K562 (cell line): Measurements from ENCODE around the gene VPS26A. TPM values are rescaled to one million over a fixed set of nuclear protein-coding genes. Genes with fewer than 3 reads are reported as not detected.

Source experiments
- BCL6 ChIP-seq: fragments of 250-450 bp; sonication (Bioruptor Pico); IDR thresholded peaks from 2 replicates; pipeline ENCODE4 v1.4.0; 2020
- C11orf30 ChIP-seq: fragments of 450-650 bp; IDR thresholded peaks from 2 replicates; pipeline ENCODE4 v1.6.1; 2016; ENCODE audit warnings: low read depth, mild to moderate bottlenecking
- CC2D1A ChIP-seq: fragments of 450-650 bp; IDR thresholded peaks from 2 replicates; pipeline ENCODE4 v1.6.1; 2017; ENCODE audit warnings: mild to moderate bottlenecking
- FOXJ3 ChIP-seq: sonication (generic); formaldehyde crosslinking; IDR thresholded peaks from 2 replicates; pipeline ENCODE4 v1.4.0; 2020; ENCODE audit warnings: mild to moderate bottlenecking, missing genetic modification reagents
- GTF2F1 ChIP-seq: IDR thresholded peaks from 2 replicates; pipeline ENCODE4 v1.6.1; 2011; ENCODE audit warnings: low read depth, low read length, improper control_type of control experiment
- KAT8 ChIP-seq: fragments of 450-650 bp; IDR thresholded peaks from 2 replicates; pipeline ENCODE4 v1.6.1; 2016; ENCODE audit warnings: low read depth, mild to moderate bottlenecking
- POLR2H ChIP-seq: IDR thresholded peaks from 2 replicates; pipeline ENCODE4 v1.6.1; 2016; ENCODE audit warnings: missing genetic modification characterization, low read depth, mild to moderate bottlenecking, control low read depth, missing compliant biosample characterization, moderate library complexity
- polyA plus RNA-seq, 8 experiments: library from polyadenylated mRNA; depleted of rRNA in 4 of 8; stranded (reverse) in 5 of 8; unstranded in 3 of 8; fragments of >200 nt; fragmentation: Nextera tagmentation in 2 of 8; fragmentation: Illumina TruSeq in 1 of 8; extraction: Ambion mirVana in 2 of 8; extraction: Trizol in 1 of 8; gene quantifications; 2 replicates each; pipeline versions ENCODE4 v1.2.1 to v1.2.3, GENCODE V29; 2011 to 2014; ENCODE audit warnings: inconsistent platforms in 1 of 8, missing spikeins in 1 of 8
- total RNA-seq, 7 experiments: library from RNA; depleted of rRNA in 6 of 7; stranded (reverse); fragments of >200 nt in 6 of 7; fragmentation: Illumina TruSeq in 2 of 7; extraction: Trizol in 2 of 7; gene quantifications; 2 replicates each; pipeline versions ENCODE4 v1.2.1 to v1.2.3, GENCODE V29; 2011 to 2021; ENCODE audit warnings: low replicate concordance in 1 of 7
- TF ChIP-seq, protein P1 (sequence below): fragments of 250-450 bp; sonication (Bioruptor Pico); IDR thresholded peaks from 2 replicates; pipeline ENCODE4 v1.9.0; 2021; ENCODE audit warnings: mild to moderate bottlenecking, inconsistent platforms
- TF ChIP-seq, protein P2 (sequence below): fragments of 450-650 bp; formaldehyde crosslinking; IDR thresholded peaks from 2 replicates; pipeline ENCODE4 v1.4.0; 2020; ENCODE audit warnings: mild to moderate bottlenecking, moderate library complexity
- TF ChIP-seq, protein P3 (sequence below): fragments of 450-650 bp; IDR thresholded peaks from 2 replicates; pipeline ENCODE4 v1.7.1; 2018; ENCODE audit warnings: mild to moderate bottlenecking, low read depth; ENCODE audit not compliant: partially characterized antibody
- TF ChIP-seq, protein P4 (sequence below): sonication (generic); formaldehyde crosslinking; IDR thresholded peaks from 2 replicates; pipeline ENCODE4 v1.8.0; 2023; ENCODE audit warnings: mild to moderate bottlenecking, missing genetic modification reagents
- TF ChIP-seq, protein P5 (sequence below): fragments of 150-350 bp; conservative IDR thresholded peaks from 2 replicates; pipeline ENCODE4 v1.6.1; 2014; ENCODE audit warnings: low read length
- TF ChIP-seq, protein P6 (sequence below): fragments of 250-450 bp; sonication (Bioruptor Pico); IDR thresholded peaks from 2 replicates; pipeline ENCODE4 v1.8.0; 2021; ENCODE audit warnings: moderate library complexity, mild to moderate bottlenecking, inconsistent platforms

VPS26A gene
- total and polyA plus RNA-seq, 9 of the 15 experiments (the other 6 are each of a cell fraction or from before 2014, with no cell fraction given): 47.1 to 137 (median 69.3) TPM

DNA sequence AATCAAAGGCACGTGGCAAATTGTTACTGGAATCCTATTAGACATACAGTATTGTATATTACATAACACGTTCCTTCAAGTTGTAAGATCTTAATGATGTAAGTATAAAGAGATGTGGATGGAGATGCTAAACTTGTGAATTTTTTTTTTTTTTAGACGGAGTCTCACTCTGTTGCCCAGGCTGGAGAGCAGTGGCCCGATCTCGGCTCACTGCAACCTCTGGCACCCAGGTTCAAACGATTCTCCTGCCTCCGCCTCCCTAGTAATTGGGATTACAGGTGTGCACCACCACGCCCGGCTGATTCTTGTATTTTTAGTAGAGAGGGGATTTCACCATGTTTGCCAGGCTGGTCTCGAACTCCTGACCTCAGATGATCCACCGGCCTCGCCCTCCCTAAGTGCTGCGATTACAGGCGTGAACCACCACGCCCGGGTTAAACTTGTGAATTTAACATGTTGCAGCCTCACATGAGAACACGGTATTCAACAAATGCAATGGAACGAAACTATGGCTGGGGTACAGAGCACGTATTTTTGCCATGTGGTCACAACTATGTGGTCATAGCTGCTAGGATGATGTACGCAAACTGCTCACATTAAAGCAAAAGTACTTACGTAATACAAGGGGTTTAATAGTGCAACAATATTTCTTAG is 55.2 kb downstream of the VPS26A start (continued):
- TF ChIP-seq, protein P1, sequence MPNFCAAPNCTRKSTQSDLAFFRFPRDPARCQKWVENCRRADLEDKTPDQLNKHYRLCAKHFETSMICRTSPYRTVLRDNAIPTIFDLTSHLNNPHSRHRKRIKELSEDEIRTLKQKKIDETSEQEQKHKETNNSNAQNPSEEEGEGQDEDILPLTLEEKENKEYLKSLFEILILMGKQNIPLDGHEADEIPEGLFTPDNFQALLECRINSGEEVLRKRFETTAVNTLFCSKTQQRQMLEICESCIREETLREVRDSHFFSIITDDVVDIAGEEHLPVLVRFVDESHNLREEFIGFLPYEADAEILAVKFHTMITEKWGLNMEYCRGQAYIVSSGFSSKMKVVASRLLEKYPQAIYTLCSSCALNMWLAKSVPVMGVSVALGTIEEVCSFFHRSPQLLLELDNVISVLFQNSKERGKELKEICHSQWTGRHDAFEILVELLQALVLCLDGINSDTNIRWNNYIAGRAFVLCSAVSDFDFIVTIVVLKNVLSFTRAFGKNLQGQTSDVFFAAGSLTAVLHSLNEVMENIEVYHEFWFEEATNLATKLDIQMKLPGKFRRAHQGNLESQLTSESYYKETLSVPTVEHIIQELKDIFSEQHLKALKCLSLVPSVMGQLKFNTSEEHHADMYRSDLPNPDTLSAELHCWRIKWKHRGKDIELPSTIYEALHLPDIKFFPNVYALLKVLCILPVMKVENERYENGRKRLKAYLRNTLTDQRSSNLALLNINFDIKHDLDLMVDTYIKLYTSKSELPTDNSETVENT (CRISPR knock-in tag): no peak
- no peak for TF ChIP-seq CC2D1A
- TF ChIP-seq POLR2H (tag): no peak
- TF ChIP-seq C11orf30: no peak
- TF ChIP-seq, protein P2, sequence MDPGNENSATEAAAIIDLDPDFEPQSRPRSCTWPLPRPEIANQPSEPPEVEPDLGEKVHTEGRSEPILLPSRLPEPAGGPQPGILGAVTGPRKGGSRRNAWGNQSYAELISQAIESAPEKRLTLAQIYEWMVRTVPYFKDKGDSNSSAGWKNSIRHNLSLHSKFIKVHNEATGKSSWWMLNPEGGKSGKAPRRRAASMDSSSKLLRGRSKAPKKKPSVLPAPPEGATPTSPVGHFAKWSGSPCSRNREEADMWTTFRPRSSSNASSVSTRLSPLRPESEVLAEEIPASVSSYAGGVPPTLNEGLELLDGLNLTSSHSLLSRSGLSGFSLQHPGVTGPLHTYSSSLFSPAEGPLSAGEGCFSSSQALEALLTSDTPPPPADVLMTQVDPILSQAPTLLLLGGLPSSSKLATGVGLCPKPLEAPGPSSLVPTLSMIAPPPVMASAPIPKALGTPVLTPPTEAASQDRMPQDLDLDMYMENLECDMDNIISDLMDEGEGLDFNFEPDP: no peak
- TF ChIP-seq BCL6 (CRISPR knock-in tag): no peak
- no peak for TF ChIP-seq KAT8
- TF ChIP-seq, protein P3, sequence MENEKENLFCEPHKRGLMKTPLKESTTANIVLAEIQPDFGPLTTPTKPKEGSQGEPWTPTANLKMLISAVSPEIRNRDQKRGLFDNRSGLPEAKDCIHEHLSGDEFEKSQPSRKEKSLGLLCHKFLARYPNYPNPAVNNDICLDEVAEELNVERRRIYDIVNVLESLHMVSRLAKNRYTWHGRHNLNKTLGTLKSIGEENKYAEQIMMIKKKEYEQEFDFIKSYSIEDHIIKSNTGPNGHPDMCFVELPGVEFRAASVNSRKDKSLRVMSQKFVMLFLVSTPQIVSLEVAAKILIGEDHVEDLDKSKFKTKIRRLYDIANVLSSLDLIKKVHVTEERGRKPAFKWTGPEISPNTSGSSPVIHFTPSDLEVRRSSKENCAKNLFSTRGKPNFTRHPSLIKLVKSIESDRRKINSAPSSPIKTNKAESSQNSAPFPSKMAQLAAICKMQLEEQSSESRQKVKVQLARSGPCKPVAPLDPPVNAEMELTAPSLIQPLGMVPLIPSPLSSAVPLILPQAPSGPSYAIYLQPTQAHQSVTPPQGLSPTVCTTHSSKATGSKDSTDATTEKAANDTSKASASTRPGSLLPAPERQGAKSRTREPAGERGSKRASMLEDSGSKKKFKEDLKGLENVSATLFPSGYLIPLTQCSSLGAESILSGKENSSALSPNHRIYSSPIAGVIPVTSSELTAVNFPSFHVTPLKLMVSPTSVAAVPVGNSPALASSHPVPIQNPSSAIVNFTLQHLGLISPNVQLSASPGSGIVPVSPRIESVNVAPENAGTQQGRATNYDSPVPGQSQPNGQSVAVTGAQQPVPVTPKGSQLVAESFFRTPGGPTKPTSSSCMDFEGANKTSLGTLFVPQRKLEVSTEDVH: no peak
- TF ChIP-seq, protein P4, sequence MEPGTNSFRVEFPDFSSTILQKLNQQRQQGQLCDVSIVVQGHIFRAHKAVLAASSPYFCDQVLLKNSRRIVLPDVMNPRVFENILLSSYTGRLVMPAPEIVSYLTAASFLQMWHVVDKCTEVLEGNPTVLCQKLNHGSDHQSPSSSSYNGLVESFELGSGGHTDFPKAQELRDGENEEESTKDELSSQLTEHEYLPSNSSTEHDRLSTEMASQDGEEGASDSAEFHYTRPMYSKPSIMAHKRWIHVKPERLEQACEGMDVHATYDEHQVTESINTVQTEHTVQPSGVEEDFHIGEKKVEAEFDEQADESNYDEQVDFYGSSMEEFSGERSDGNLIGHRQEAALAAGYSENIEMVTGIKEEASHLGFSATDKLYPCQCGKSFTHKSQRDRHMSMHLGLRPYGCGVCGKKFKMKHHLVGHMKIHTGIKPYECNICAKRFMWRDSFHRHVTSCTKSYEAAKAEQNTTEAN (CRISPR knock-in tag): no peak
- TF ChIP-seq FOXJ3 (CRISPR knock-in tag): no peak
- TF ChIP-seq GTF2F1: no peak
- TF ChIP-seq, protein P5, sequence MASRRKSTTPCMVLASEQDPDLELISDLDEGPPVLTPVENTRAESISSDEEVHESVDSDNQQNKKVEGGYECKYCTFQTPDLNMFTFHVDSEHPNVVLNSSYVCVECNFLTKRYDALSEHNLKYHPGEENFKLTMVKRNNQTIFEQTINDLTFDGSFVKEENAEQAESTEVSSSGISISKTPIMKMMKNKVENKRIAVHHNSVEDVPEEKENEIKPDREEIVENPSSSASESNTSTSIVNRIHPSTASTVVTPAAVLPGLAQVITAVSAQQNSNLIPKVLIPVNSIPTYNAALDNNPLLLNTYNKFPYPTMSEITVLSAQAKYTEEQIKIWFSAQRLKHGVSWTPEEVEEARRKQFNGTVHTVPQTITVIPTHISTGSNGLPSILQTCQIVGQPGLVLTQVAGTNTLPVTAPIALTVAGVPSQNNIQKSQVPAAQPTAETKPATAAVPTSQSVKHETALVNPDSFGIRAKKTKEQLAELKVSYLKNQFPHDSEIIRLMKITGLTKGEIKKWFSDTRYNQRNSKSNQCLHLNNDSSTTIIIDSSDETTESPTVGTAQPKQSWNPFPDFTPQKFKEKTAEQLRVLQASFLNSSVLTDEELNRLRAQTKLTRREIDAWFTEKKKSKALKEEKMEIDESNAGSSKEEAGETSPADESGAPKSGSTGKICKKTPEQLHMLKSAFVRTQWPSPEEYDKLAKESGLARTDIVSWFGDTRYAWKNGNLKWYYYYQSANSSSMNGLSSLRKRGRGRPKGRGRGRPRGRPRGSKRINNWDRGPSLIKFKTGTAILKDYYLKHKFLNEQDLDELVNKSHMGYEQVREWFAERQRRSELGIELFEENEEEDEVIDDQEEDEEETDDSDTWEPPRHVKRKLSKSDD: no peak
- TF ChIP-seq, protein P6, sequence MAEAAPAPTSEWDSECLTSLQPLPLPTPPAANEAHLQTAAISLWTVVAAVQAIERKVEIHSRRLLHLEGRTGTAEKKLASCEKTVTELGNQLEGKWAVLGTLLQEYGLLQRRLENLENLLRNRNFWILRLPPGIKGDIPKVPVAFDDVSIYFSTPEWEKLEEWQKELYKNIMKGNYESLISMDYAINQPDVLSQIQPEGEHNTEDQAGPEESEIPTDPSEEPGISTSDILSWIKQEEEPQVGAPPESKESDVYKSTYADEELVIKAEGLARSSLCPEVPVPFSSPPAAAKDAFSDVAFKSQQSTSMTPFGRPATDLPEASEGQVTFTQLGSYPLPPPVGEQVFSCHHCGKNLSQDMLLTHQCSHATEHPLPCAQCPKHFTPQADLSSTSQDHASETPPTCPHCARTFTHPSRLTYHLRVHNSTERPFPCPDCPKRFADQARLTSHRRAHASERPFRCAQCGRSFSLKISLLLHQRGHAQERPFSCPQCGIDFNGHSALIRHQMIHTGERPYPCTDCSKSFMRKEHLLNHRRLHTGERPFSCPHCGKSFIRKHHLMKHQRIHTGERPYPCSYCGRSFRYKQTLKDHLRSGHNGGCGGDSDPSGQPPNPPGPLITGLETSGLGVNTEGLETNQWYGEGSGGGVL (CRISPR knock-in tag): no peak
